Inferior parietal cortex (tissue), 1 donor: ENCODE measurements around the gene NFX1.
"Not testable (repeated sequence)": the region's sequence is repeated elsewhere in the genome, so short reads cannot be mapped to it uniquely, and the experiment has no call there.

ENCODE experiments used
- DNase-seq: peaks from one replicate; pipeline ENCODE4 v3.0.0-alpha.2; 2016; ENCODE audit errors: extremely low spot score

Gene NFX1

GRCh38 chr9:33310748-33311147, 20.4 kb downstream of the NFX1 start:
- DNase-seq, result no peak

DNA sequence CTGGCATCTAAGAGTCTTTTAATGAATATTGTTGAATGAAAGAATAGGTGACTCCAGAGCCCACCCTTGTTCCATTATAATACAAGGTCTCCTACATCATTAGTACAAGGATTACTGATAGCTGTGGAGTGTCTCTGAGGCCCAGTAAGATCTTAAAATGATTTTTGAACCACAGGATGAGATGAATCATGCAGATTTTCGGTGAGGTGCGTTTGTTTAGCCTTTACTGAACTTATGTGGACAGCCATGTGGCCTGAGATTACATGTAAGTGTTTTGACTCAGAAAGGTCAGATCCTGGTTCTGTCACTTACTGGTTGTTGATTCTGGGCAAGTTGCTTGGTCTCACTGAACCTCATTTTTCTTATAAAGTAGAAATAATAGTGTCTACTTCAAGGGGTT, 21.6 kb downstream of the NFX1 start:
- no peak for DNase-seq

- no peak for DNase-seq
Observed at GRCh38 chr9:33315371-33315770, 25.1 kb downstream of the NFX1 start.

DNA sequence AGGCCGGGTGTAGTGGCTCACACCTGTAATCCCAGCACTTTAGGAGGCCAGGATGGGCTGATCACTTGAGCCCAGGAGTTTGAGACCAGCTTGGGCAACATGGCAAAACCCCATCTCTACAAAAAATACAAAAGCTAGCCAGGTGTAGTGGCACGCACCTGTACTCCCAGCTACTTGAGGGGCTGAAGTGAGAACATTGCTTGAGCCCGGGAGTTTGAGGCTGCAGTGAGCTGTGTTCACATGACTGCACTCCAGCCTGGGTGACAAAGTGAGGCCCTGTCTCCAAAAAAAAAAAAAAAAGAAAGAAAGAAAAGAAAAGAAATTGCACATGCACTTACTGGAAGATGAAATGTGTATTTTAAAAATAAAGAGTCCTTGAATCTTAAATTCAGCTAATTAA, 26.8 kb downstream of the NFX1 start:
- not testable (repeated sequence) for DNase-seq

GRCh38 chr9:33318225-33318624, 27.9 kb downstream of the NFX1 start:
- DNase-seq, result no peak

GRCh38 chr9:33318781-33319180, 28.5 kb downstream of the NFX1 start:
- DNase-seq, result no peak

DNA sequence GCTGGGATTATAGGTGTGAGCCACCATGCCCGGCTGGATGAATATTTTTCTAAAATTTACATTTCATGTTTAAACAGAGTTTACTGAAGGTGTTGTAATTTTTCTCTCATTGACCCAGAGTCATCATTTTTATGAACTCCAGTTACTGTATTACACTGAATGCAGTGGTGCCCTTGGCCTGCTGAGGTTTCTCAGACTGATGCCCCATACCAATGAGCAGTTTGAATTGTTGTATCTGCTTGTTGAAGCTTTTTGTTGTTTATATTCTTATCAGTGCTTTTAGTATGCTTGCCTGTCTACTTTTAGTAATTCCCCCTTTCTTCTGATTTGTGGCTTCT, 29.9 kb downstream of the NFX1 start:
- no peak for DNase-seq

GRCh38 chr9:33320568-33321261, 30.4 kb downstream of the NFX1 start:
- peak; percentile 66 for DNase-seq

- no peak for DNase-seq
Observed at GRCh38 chr9:33329117-33329563, 38.8 kb downstream of the NFX1 start.

DNA sequence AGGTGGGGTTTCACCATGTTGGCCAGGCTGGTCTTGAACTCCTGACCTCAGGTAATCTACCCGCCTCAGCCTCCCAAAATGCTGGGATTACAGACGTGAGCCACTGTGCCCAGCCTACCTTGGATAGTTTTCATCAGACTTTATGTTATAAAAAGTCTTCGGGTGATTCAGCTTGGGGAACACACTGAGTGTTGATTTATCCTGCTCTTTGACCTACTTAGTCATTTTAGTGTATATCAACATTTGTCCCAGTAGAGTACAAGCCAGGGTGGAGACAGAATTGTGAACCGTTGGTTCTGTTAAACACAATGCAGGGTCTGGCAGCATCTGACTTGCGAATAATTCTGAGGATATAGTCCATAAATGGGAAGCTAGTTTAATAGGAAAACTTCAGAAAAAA, 39.7 kb downstream of the NFX1 start:
- DNase-seq, result no peak

DNA sequence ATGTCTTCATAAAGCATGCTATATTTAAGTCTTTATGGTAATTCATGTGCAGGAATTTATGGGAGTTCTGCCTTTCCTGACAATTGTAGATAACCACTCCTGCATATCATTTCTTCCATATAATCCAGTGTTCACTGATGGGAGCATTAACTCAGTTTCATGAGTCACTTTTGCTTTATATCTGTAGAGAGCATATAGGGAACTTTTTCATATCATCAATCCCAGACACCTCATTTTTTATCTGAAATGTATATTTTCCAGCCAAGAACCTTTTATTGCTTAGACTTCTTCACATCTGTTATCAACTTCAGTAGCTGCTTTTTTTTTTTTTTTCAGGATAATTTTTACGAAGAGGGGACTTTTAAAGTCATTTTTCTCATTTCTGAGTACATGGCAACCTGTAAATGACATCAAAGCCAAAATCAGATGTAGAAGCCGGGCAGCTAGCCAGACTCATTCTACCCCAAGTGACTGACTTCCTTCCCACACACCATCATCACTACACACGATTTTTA, 41.1 kb downstream of the NFX1 start:
- no peak for DNase-seq

GRCh38 chr9:33332011-33332410, 41.7 kb downstream of the NFX1 start:
- no peak for DNase-seq

GRCh38 chr9:33332956-33333355, 42.6 kb downstream of the NFX1 start:
- DNase-seq, result not testable (repeated sequence)

- no peak for DNase-seq
Observed at GRCh38 chr9:33340186-33340585, 49.9 kb downstream of the NFX1 start.

GRCh38 chr9:33341182-33341581, 50.9 kb downstream of the NFX1 start:
- DNase-seq, result no peak

GRCh38 chr9:33344145-33344544, 53.8 kb downstream of the NFX1 start:
- DNase-seq, result no peak

DNA sequence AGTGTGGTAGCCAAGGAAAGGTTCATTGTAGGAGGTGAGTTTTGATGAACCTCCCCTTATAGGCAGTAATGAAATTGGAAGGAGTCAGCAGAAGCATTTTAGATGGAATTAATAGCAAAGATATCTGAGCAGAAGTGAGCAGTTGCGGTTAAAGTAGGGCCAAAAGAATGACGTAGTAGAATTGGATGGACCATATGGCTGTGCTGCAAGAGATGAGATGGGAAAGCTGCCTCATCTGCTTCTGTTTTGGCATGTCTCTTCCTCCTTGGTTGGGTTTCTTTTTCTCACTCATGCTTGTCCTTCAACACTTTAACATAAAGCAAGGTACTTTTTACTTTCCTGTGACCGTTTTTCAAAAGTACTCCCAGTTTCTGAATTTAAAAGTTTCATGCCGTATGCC, 56.2 kb downstream of the NFX1 start:
- DNase-seq, result no peak

- no peak for DNase-seq
Observed at GRCh38 chr9:33348998-33349397, 58.7 kb downstream of the NFX1 start.

- DNase-seq, result no peak
Observed at GRCh38 chr9:33349743-33350142, 59.4 kb downstream of the NFX1 start.

DNA sequence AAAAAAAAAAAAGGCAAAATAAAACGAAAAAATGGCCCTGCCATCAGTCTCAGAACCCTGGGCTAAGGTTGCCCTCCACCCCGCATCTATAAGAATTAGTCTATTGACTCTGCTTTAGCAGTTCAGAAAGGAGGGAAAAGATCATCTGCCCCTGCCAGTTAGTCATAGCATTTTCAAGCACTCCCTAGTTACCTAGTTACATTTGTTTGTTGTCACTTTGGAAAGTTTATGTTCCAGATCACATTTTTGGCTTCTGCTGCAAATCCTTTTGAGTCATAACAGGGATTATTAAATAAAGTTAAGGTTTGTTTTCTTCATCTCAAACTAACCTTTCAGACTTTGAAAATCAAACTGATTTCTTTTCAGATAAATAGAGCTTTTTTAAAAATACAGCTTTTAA, 60.0 kb downstream of the NFX1 start:
- no peak for DNase-seq

DNA sequence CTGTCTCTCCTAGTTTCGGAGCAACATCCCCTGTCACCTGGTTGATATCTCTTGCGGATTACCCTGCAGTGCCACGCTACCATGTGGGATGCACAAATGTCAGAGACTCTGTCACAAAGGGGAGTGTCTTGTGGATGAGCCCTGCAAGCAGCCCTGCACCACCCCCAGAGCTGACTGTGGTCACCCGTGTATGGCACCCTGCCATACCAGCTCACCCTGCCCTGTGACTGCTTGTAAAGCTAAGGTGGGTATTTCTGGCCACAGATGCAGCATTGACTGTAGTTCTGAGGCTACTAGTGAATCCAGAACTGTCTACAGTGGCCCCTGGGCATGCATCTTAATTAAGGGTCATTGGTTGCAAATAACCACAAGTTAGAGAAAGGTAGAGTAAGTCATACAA, 61.2 kb downstream of the NFX1 start:
- no peak for DNase-seq

DNA sequence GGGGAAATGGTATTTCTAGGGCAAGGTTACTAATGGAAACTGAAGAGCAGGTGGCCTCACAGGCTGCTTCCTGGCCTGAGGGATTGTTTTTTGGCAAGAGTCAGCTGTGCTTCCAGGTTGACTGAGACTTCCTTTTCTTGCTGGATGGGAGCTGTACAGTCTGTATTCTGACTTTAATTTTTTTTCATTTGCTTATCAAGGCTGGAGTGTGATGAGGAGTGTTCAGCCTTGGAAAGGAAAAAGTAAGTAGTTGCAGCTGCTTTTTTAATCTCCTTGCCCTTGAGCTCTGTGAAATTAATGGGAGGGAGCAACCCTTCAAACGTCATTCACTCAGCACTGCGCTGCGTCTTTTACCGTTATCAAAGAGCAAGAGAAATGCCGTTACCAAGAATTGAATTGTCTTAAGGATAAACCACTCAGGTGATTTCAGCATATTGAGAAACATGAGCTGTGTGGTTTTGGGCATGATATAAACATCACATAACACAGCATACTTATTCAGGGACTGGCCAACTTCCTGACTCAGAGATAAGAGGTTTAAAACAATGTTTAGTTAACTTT, 64.4 kb downstream of the NFX1 start:
- DNase-seq, result no peak

DNA sequence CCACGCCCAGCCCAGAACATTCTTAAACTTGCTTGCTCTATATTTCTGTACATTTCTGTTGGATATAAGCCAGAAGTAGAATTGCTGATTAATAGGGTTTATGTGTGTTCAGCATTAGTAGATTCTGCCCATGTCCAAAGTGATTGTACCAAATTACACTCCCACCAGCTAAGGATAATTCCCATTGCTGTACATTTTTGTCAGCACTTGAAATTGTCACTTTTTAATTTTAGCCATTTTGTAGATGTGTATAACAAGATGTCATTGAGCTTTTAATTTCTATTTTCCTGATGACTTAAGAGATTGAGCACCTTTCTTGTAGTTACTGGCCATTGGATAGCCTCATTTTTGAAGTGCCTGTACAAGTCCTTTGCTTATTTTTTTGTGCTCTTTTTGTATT, 65.6 kb downstream of the NFX1 start:
- DNase-seq, result no peak

- DNase-seq, result not testable (repeated sequence)
Observed at GRCh38 chr9:33358641-33359040, 68.3 kb downstream of the NFX1 start.
